Measurements from ENCODE around the gene HELZ2.

Gene HELZ2

DNA sequence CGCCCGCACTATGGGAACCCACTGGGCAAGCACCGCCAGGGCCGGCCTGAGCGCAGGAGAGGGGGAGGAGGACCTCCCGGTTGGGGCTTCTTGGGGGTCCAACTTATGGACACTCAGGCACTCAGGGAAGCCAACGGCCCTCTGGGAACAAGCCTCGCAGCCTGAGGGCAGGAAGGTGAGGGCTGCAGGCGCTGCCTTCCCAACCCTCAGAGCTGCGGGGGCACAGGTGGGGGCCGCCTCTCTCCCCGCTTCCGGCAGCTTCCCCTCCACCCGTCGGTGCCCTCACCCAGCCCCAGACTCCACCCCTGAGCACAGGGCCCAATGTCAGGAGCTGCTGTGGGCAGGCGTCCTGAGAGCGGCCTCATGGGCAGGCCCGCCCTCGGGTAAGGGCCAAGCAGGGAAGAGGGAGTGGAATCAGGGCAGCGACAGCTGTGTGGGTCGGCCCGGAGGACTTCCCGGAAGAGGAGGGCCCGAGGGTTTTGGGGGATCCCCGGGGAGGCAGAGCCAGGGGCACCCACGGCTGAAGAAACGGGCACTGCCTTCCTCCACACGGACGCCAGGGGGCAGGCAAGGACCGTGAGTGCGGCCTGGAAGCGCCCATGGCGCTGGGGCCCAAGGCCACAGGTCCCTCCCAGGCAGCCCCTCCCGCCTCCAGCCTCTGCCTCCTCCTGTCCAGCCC, 36.4 kb downstream of the HELZ2 start:
- peak; percentile 95 to 97 for DNase-seq

DNA sequence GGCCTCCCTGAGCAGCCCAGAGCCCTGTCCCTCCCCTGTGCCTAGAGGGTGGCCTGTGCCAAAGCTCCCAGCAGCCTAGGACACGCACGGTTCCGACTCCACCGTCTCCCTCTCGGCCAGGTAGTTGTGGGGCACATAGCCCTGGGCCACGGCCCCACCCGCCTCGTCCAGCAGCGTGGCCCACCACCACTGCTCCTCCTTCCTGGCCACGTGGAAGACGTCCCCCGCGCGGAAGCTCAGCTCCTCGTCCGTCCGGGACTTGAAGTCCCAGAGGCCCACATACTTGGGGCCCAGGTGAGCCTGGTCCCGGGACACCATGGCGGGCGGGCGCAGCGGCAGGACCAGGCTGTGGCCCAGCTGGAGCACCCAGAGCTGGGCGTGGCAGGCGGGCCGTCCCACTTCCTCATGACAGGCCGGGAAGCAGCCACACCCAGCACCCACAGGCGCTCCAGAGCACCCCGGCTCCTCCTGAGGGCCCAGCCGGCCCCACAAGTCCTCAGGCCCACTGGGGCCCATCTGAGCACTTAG, 37.0 kb downstream of the HELZ2 start, which contains the start of gene PTK6:
Gene PTK6, minus strand, starts transcription at position 380 of the 528 bp plus-strand sequence. Its CDS starts 62 bp downstream, at position 318.
- DNase-seq = peak; percentile 19 to 59

DNA sequence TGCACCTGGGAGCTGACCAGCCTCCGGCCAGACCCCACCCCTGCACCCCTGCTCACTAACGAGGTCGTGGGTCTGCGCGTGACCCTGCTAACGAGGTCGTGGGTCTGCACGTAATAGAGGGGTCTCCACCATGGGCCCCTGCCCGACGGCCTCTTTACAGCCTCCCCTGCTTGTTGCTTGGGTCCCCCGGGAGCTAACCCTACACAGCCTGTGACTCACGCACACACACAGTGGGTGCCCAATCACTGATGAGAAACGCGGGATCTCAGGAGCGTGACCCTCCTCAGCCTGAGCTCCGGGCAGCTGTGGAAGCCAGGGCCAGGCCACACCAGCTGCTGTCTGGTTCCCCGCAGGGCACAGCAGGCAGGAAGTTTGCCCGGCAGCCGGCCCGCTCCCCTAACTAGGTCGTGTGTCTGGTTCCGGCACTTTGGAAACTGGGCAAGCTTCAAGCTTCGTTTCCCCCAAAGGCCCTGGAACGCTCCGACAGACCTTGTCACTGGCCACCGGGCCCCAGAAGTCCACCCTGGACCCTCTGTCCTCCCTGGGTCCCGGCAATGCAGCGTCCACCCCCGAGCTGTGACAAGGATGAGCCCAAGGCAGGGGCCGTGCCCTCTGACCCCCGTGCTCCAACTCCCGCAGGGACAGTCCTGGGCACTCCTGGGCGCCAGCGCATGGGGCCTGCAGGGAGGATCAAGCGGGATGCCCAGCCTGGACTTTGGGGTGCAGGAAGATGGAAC, 37.6 kb downstream of the HELZ2 start:
- DNase-seq = no peak

DNA sequence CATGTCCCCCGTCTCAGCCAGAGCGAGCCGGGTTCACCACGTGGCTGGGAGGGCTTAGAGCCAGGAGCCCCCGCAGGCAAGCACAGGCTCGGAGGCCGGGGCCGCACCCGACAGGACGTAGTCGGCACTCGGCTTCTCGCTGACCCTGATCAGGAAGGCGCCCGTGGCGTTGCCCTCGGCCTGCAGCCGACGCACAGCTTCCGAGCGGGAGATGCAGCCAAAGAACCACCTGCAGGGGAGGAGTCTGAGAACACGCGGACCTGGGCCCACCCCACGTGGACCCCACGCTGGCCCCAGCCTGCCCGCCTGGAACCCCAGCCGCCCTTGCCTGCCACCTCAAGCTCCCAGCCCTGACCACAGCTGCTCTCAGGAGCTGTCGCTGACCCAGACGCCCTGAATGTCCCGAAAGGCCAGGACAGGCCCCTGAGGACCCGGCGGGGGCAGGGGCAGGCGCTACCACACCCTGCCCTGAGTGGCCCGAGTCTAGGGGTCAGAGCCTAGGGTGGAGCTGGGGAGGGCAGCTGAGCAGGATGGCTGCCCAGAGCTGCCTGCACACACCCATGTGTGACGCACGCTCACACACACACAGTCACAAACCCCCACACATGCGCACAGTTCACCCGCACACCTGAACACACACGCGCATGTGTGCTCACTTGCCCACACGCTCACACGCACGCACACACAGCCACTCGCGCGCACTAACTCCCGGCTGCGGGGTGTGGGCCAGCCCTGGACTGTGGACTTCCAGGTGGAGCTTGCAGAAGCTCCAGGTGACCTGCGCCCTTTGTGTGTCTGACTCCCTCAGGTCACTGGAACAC, 39.0 kb downstream of the HELZ2 start:
- DNase-seq = no peak

DNA sequence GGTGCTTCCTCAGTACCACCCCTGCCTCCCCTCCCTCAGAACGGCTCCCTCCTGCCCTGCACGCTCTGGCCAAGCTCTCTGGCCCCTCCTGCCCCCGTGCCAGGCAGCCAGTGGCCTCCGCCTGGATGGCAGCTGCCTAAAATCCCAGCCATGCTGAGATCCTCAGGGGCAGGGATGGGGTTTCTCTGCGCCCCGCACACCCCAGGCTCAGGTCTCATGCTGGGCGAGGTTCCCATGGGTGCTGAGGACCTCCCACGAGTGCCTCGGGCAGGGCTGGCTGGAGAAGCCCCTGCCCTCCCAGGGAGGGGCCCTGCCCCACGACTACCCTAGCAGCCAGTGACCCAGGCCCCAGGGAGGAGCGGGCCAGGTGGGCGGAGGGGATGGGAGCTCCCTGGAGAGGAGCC, 39.6 kb downstream of the HELZ2 start:
- DNase-seq = no peak

DNA sequence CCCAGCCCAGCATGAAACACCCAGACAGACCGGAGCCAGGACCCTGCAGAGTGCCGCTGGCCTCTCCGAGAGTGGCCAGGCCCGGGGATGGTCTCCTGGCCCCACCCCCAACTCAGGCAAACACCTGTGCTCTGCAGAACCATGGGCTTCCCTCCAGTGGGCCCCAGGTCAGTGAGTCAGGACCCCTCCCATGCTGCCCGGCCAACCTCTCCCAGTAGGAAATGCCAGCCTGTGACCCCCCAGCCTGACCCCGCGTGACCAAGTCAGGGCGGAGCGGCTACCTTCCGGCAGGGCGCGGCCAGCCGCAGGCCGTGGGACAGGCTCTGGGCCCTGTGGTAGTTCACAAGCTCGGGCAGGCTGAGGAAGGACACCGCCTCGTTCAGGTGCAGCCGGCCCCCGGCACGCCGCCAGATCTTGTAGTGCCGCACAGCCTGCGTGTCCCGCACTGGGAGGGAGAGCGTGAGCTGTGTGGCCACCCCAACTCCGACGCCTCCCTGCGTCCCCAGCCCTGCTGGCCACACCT, 40.1 kb downstream of the HELZ2 start:
- no peak for DNase-seq

DNA sequence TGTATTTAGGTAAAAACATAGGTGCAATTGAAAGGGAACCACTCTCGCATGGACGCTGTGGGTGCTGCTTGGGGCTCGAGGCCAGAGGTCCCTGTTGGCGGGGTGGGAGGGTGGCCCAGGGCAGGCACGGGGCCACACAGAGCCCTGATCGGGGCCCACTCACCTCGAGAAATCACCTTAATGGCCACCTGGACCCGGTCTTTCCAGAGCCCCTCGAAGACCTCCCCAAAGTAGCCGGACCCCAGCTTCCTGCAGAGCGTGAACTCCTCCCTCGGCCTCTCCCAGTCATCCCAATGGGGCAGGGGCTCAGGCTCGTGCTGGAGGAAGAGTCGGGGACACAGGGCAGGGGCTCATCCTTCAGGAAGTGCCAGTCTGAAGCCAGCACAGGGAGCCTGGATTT, 40.7 kb downstream of the HELZ2 start:
- DNase-seq = no peak

DNA sequence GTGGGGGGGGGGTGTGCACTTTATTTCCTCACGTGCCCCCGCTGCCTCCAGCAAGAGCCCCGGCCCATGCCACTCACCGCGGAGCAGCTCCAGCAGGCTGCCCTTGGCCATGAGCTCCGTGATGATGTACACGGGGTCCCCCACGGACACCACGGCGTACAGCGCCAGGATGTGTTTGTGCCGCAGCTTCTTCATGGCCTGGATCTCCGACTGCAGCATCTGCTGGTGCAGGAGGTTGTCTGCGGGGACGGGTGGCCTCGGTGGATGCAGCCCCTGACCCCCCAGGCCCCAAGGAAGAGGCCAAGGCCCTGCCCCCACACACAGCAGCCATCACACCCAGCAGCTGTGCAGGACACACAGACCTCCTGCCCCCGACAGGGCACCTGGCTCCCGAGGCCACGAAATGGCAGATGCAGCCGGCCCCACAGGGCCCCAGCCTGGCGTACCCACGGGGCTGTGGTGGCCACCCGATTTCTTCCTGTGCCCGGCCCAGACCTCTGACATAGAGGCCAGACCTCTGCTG, 41.5 kb downstream of the HELZ2 start:
- no peak for DNase-seq

DNA sequence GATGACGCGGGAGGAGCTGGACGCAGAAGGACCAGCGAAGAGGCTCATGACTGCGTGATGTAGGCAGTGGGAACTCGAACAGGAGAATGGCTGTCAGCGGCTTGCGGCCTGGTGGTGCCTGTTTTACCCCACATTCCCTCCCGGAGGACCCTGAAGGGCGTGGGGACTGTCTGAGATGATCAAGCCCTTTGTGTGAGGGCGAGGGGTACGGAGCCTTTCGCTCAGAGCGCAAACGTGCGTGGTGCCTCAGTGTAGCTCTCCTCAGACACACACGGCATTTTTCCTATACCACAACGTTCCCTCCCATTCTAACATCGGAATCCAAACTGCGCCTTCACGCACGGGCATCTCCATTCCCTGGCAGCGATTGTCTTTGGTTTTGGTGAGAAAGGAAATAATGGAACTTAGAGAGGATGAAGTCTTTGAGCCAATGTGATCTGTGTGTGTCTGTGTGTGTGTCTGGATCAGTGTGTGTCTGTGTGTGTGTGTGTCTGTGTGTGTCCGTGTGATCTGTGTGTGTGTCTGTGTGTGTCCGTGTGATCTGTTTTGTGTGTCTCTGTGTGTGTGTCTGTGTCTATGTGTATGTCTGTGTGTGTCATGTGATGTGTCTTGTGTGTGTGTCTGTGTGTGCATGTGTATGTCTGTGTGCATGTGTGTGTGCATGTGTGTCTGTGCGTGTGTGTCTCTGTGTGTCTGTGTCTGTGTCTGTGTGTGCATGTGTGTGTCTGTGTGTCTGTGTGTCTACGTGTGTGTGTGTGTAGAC, 42.2 kb downstream of the HELZ2 start:
- no peak for DNase-seq

DNA sequence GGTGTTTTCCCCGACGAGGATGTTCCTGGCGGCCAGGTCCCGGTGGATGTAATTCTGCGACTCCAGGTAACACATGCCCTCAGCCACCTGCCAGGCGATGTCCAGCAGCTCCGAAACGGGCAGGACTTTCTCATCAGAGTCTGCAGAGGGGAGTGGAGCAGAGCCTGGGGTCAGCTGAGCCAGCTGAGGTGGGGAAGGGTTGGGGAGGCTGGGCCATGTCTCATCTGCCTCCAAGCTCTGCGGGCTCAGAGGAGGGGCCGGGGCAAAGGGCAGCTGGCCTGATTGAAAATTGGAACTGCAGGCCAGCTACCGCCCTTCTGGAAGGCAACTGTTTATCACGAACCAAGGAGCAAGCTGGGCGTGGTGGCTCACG, 43.3 kb downstream of the HELZ2 start:
- no peak for DNase-seq

DNA sequence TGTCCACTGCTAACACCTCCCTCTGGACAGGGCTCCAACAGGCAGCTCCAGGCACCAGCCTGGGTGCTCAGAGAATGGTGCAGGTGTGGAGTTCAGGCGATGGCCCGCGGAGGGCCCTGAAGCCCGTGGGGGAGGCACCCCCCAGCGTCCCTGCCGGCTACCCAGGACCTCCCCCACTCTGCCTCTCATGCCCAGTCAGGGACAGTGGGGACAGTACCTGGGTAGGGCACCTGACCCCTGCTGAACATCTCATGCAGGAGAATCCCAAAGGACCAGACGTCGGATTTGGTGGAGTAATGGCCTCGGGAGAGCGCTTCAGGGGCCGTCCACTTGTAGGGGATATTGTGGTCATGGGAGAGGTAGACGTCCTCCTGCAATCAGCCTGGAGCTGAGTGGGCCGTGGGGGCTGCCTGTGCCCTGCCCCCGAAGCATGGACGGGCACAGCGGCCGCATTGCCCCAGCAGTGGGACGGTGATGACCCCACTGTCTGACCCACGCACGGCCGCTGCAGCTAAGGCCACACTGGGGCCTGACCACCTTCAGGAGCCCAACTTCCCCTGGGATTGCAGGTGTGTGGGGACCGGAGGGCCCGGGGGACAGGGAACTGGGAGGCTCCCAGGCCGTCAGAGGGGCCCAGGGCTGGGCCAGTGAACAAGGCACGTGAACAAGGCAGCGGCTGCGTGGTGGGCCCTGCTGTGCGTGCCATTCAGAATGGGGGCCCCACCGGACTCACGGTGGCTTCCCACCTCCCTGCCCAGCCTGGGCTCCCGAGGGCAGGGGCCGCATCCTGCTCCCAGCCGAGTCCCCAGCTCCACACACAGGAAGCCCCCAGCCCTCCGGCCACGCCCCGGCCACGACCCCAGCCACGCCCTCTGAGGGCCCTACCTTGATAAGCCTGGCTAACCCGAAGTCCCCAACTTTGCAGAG, 43.9 kb downstream of the HELZ2 start:
- no peak for DNase-seq

DNA sequence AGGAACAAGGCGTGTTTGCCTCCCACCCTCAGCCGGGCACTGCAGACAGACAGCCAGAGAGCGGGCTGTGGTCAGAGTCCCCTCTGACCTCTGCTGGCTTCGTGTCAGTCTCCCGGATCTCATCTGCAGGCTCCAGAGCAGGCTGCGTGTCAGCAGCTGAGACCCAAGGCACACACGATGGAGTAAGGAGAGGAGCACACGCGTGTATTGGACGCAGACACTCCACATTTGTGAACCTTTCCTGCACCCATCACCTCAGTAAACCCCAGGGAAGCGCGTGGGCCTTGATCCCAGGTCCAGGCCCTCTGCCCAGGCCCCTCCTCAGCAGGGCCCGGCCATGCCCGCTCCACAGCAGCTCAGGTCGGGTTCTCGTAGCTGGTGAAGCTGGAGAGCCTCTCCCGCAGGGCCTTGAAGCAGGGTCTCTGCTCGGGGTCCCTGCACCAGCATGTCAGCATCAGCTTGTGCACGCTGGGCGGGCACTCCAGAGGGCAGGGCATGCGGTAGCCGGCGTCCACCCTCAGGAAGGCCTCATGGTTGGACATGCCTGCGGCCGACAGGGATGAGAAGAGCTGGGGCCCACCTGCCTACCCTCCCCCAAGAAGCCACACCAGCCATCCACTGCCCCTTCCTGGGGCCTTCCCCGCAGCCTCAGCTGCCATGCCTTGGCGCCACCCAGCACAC, 44.7 kb downstream of the HELZ2 start:
- DNase-seq = no peak

DNA sequence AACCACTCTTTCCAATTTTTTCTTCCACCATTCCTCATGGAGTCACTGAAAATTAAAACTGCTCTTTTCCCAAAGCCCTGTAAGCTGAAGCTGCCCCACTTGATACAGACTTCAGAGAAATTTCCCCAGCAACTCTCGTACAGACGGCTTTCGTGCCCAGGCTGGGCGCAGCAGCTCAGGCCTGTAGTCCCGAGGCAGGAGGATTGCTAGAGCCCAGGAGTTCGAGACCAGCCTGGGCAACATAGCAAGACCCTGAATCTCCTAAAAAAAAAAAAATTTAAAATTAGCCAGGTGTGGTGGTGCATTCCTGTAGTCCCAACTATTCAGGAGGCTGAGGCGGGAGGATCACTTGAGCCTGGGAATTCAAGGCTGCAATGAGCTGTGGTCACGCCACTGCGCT, 46.9 kb downstream of the HELZ2 start:
- DNase-seq = no peak

DNA sequence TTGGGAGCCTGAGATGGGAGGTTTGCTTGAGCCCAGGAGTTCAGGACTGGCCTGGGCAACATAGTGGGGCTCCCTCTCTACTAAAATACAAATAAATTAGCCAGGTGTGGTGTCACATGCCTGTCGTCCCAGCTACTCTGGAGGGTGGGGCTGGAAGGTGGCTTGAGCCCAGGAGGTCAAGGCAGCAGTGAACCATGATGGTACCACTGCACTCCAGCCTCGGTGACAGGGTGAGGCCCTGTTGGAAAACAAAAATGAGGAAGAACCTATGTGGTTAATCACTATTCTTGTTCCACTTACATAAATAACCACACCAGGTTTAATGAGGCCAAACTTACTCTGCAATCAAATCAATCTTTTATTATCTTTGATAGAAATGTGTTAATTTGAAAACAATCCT, 48.1 kb downstream of the HELZ2 start:
- no peak for DNase-seq

DNA sequence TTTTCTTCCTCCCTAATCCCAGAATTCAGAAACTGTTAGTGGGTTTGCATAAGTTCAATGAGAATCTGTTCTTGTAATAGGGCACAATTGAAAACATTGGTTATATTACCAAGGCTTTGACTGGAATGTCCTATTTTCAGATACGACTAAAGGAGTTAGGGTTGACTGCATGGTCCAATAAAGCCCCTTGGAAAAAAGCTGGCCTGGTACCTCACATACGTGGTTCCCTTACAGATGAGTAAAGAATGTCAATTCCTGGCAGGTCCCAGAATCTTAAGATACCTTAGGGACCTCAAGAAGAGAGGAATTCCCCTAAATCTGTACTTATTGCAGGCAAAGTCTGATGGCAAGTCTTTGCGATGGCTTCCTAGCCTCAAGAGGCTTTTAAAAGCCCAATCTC, 48.9 kb downstream of the HELZ2 start:
- no peak for DNase-seq

Data from CD4-positive, alpha-beta T cell treated with Interleukin-1 beta for 1 hour (primary cell).